MCF 10A (cell line): ENCODE data around the gene DHX30. TPM values are rescaled to one million over a fixed set of nuclear protein-coding genes. Genes with fewer than 3 reads are reported as not detected.
A peak's percentile ranks its signal among the peaks of the same experiment; 100 is the strongest.

Experiments used
- BruUV-seq: library from RNA; stranded (reverse); fragments of 400-500 nt; replicated peaks from 2 replicates; lab custom pipeline; 2021; lab: Mats Ljungman, UMichigan
- CTCF ChIA-PET: fragments of 300-600 bp; sonication (Branson Sonifier 250); formaldehyde crosslinking; extraction: SDS; loops from one replicate; lab custom pipeline; 2021; ENCODE audit warnings: antibody characterized with exemption, inconsistent platforms; lab: Yijun Ruan, JAX
- POLR2A ChIA-PET: fragments of 300-600, 350-650 bp; sonication (Branson Sonifier 250); formaldehyde crosslinking; extraction: SDS; loops from one replicate; lab custom pipeline; 2020; ENCODE audit warnings: antibody characterized with exemption, inconsistent platforms; lab: Yijun Ruan, JAX
- DNase-seq: peaks from one replicate; pipeline ENCODE4 v3.0.0-alpha.2; 2018; ENCODE audit not compliant: unreplicated experiment
- H3K27ac Mint-ChIP-seq: one replicate; pipeline ENCODE4 v1.8.0; 2022; ENCODE audit warnings: mild to moderate bottlenecking, low read depth, mixed read lengths; ENCODE audit not compliant: unreplicated experiment
- H3K27me3 Mint-ChIP-seq: one replicate; pipeline ENCODE4 v1.8.0; 2022; ENCODE audit warnings: mixed read lengths; ENCODE audit not compliant: insufficient read depth, unreplicated experiment
- H3K36me3 Mint-ChIP-seq: one replicate; pipeline ENCODE4 v1.8.0; 2022; ENCODE audit warnings: mild to moderate bottlenecking, moderate library complexity, mixed read lengths; ENCODE audit not compliant: insufficient read depth, unreplicated experiment
- H3K4me1 Mint-ChIP-seq: one replicate; pipeline ENCODE4 v1.8.0; 2022; ENCODE audit warnings: mixed read lengths; ENCODE audit not compliant: insufficient read depth, unreplicated experiment
- H3K4me3 Mint-ChIP-seq: one replicate; pipeline ENCODE4 v1.8.0; 2022; ENCODE audit warnings: mild to moderate bottlenecking, moderate library complexity, mixed read lengths; ENCODE audit not compliant: unreplicated experiment
- H3K9me3 Mint-ChIP-seq: one replicate; pipeline ENCODE4 v1.8.0; 2022; ENCODE audit warnings: mixed read lengths; ENCODE audit not compliant: unreplicated experiment
- intact Hi-C: fragments of 100-400 bp; cut with micrococcal nuclease; formaldehyde crosslinking; loops from 2 replicates; pipeline ENCODE4 v1.14.1; 2022
- total RNA-seq: library from RNA; stranded (reverse); gene quantifications from 2 replicates; pipeline ENCODE4 v1.2.3, GENCODE V29; 2022
- TF ChIP-seq, protein P1 (sequence below): fragments of 200-600 bp; IDR thresholded peaks from one replicate; pipeline ENCODE4 v1.8.0; 2022; ENCODE audit warnings: antibody characterized with exemption, mild to moderate bottlenecking; ENCODE audit not compliant: unreplicated experiment

The DHX30 gene
- total RNA-seq, 1 experiment from 2014 or later = 86.2 TPM

- Mint-ChIP-seq H3K27me3 (no peaks in the 10 kb centered on the region), H3K27ac (peak within 1 kb of the TSS; percentile 96), H3K9me3 (no peaks in the 10 kb centered on the region), H3K36me3 (peaks cover 6% of the 10 kb centered on the region), H3K4me1 (peaks cover 5% of the 10 kb centered on the region), H3K4me3 (peak within 1 kb of the TSS; percentile 94)
- TF ChIP-seq, protein P1, sequence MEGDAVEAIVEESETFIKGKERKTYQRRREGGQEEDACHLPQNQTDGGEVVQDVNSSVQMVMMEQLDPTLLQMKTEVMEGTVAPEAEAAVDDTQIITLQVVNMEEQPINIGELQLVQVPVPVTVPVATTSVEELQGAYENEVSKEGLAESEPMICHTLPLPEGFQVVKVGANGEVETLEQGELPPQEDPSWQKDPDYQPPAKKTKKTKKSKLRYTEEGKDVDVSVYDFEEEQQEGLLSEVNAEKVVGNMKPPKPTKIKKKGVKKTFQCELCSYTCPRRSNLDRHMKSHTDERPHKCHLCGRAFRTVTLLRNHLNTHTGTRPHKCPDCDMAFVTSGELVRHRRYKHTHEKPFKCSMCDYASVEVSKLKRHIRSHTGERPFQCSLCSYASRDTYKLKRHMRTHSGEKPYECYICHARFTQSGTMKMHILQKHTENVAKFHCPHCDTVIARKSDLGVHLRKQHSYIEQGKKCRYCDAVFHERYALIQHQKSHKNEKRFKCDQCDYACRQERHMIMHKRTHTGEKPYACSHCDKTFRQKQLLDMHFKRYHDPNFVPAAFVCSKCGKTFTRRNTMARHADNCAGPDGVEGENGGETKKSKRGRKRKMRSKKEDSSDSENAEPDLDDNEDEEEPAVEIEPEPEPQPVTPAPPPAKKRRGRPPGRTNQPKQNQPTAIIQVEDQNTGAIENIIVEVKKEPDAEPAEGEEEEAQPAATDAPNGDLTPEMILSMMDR = no peak
- ChIA-PET CTCF (no interaction called here), POLR2A (interaction anchor here (0.6 to 3.5 kb wide), 12 partner anchors 14 to 834 kb away, joined by 3 to 22 read pairs (median 4); partner anchors contain the start of gene DHX30)
- peak; percentile 97 for DNase-seq
- BruUV-seq = TSS peak; percentile 84
- intact Hi-C loops = loop anchor here (10.0 kb wide), 1 partner anchor 117 kb away; no protein-coding TSS in a partner anchor
Measured at GRCh38 chr3:47781685-47782445, 21.1 kb upstream of the DHX30 start, which contains the start of gene SMARCC1. TSS of gene SMARCC1 (minus strand) at chr3:47781893. CDS start at chr3:47781797, 96 bp downstream.

DNA sequence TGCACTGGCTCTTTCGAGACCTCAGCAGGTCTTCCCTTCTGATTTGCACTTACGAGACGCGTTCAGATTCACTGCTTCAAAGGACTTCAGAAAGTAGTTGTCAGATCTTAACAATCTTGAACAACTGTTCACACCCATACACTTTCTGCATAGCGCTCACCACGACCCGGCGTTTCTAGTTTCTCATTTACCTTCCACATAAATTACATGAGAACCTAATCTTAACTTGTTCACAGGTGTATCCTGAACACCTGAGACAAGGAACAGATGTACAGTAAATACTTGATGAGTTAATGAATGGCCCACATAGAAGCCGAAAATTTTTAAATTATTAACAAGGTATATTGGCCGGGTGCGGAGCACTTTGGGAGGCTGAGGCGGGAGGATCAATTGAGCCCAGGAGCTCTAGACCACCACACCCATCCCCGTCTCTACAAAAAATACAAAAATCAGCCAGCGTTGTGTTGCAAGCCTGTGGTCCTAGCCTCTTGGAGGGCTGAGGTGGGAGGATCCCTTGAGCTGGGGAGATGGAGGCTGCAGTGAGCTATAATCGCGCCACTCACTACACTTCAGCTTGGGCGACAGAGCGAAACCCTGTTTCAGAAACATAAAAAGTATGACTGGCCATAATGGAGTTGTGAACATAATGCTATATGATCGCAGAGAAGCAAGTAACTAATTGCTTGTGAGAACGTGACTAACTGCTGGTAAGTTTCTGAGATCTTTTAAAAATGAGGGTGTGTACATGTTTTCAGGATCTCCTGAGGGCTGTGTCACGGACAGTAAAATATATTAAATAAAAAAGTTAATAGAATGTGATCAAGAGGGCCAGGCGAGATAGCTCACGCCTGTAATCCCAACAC, 20.3 kb upstream of the DHX30 start:
- TF ChIP-seq, protein P1 = no peak
- peak overlapping the region; percentile 96 for H3K27ac Mint-ChIP-seq
- no peaks in the 10 kb centered on the region for H3K27me3 Mint-ChIP-seq
- CTCF ChIA-PET = interaction anchor here (0.6 kb wide), 1 partner anchor 262 kb away, joined by 4 read pairs; no protein-coding TSS in a partner anchor
- peak overlapping the region; percentile 94 for H3K4me3 Mint-ChIP-seq
- H3K36me3 Mint-ChIP-seq = peaks cover 6% of the 10 kb centered on the region
- no TSS peak for BruUV-seq
- POLR2A ChIA-PET = interaction anchor here (0.6 to 1.9 kb wide), 4 partner anchors 43 to 1019 kb away, joined by 3 to 4 read pairs (median 4); partner anchors contain the start of genes ELP6 and PTPN23
- DNase-seq = no peak
- peaks cover 5% of the 10 kb centered on the region for H3K4me1 Mint-ChIP-seq
- intact Hi-C loops = loop anchor here (10.0 kb wide), 1 partner anchor 118 kb away; no protein-coding TSS in a partner anchor
- H3K9me3 Mint-ChIP-seq = no peaks in the 10 kb centered on the region

DNA sequence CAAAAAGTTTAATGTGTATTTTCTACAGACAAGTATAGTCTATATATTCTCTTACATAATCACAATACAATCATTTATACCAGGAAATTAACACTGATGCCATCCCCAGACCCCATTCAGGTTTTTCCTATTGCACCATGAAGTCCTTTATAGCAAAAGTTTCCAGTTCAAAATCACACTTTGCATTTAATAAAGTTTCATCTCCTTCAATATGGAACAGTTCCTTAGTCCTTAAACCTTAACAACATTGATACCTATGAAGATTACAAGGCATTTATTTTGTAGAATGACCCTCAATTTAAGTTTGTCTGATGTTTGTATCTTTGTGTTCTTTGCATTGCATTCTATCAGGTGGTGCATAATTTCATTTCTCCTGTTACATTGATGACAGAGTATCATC, 19.3 kb upstream of the DHX30 start:
- H3K9me3 Mint-ChIP-seq = no peaks in the 10 kb centered on the region
- no peak for DNase-seq
- H3K36me3 Mint-ChIP-seq = no peaks in the 10 kb centered on the region
- CTCF ChIA-PET = no interaction called here
- H3K4me1 Mint-ChIP-seq = peaks cover 5% of the 10 kb centered on the region
- BruUV-seq = no TSS peak
- H3K27me3 Mint-ChIP-seq = no peaks in the 10 kb centered on the region
- no peak overlapping the region for H3K4me3 Mint-ChIP-seq
- TF ChIP-seq, protein P1 = no peak
- intact Hi-C loops = loop anchor here (10.0 kb wide), 1 partner anchor 119 kb away; no protein-coding TSS in a partner anchor
- no peak overlapping the region for H3K27ac Mint-ChIP-seq
- POLR2A ChIA-PET = interaction anchor here (0.9 to 1.1 kb wide), 3 partner anchors 19 to 403 kb away, joined by 3 to 4 read pairs (median 3); partner anchors contain the start of genes DHX30, ELP6 and PTPN23
